HG03460 (cell line): ENCODE measurements around the gene EXOC4.
"Not testable (repeated sequence)": the region's sequence is repeated elsewhere in the genome, so short reads cannot be mapped to it uniquely, and the experiment has no call there.

ENCODE experiments used
- ATAC-seq: cut with Tn5 transposase; IDR thresholded peaks from one replicate; pipeline ENCODE4 v1.9.1; 2021; ENCODE audit not compliant: unreplicated experiment

Gene EXOC4

DNA sequence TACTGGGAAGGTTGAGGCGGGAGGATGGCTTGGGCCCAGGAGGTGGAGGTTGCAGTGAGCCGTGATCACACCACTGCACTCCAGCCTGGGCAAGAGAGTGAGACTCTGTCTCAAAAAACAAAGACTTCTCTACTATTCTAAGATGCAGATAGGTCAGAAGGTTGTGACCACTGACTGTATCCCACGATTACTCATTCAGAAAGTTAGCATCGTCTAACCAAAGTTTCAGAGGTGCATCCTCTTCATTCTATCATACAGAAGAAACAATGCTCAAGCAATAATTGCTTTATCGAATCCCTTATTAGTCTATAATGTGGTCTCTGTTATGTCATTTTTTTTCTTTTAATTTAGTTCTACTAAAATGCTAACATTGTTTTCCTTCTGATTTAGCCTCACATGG, 525.6 kb downstream of the EXOC4 start:
- peak; percentile 98 for ATAC-seq

DNA sequence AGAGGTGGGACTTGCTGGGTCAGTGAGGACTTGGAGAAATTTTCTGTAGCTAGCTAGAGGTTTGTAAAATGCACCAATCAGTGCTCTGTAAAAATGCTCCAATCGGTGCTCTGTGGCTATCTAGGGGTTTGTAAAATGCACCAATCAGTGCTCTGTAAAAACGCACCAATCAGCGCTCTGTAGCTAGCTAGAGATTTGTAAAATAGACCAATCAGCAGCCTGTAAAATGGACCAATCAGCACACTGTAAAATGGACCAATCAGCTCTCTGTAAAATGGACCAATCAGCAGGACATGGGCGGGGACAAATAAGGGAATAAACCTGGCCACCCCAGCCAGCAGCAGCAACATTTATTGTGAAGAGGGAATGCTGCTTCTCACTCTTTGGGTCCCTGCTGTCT, 526.7 kb downstream of the EXOC4 start:
- not testable (repeated sequence) for ATAC-seq

DNA sequence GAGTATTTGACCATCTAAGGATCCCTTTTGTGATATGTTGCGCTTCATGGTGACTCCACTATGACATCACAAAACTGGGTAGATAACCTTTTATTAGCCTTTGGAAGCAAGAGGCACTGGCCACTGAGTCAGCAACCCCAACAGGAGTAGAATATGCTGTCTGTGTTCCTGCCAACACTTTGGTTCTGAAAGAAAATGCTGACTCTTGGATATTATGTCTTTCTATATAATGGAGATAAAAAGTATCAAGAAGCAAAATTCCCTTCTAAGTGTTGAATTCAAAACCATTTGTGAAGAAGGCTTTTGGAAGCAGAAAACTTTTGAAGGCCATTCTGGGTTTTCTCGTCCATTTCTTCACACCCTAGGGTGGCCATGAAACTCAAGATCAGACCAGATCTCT, 528.0 kb downstream of the EXOC4 start:
- ATAC-seq, result no peak

DNA sequence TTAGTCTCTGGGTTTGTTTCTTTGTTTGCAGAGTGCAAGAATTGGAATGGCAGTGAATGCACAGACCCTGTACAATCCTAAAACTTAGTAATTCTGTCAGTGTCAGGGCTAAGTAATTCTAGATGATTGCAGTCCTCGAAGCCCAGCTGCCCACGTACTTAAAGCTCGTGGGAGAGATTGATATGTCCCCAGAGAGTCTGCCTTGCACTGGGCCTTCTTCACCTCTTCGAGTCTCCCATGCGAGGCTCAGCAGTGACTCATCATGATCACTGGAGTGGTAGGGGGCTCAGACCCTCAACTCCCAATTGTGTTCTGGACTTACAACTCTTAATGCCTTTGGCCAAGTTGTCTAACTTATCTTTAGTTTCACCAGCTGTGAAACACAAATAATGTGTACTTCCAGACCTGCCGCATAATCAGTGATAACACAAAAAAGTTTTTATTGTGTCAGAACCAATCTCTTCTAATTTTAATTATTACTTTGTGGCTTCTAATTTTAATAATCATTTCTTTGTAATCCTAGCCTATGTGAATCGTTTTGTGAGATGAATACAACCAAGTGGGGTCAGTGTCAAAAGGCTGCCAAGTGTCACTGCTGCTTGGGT, 528.7 kb downstream of the EXOC4 start:
- ATAC-seq, result no peak

DNA sequence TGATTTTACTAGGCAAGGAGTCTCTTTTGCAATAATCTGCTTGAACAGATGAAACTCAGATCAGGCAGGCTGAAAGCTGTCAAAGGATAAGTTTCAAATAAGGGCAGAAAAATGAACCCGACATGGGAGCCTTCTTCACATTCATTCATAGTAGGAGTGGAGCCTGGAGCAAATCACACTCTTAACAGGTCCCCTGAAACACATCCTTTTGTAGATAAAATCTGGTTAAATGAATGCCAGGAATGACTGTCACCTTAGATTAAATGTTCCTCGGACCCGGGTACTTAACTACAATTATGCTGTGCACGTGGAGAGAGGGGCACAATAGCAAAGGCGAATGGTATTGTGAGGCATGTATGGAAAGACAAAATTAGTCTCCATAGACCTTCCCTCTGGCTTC, 529.6 kb downstream of the EXOC4 start:
- no peak for ATAC-seq

DNA sequence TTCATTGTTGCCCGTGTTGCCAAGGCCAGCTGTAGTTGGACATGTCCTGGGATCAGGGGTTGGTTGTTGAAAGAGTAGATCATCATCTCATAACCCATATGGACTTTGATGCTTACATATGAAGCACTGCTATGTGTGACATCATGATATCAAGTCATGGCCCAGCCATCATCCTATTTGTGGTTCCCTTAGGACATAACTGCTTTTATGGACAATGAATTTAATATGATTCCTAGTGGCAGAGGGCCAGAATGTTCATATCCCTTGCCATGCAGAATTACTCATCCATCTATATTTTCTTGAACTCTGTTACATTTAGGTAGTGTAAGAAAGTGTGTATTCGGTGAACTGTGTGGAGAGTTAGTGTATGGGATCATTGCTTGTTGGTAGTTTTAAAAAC, 530.4 kb downstream of the EXOC4 start:
- no peak for ATAC-seq

DNA sequence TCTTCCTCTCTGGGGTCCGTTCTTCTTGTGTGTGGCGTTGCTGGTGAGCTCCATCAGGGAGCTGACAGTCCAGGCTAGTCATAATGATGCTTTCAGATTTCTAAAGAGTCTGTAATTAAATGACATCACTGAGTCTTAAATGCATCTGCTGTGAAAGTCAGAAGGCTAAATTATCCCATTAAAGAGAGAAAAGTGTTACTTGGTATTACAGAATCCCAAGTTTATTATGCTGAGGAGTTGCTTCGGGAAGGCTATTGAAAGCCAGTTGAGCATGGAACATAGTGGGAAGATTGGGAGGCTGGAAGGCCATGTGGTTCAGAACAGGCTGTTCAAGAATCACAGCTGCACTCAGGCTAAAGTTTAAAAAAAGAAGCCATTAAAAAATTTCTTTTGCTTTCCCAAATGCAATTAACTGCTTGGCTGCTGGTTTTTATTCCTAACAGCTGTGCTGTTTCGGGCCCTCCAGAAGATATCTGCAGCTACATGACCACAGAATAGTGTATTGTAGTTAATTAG, 531.7 kb downstream of the EXOC4 start:
- ATAC-seq, result no peak

DNA sequence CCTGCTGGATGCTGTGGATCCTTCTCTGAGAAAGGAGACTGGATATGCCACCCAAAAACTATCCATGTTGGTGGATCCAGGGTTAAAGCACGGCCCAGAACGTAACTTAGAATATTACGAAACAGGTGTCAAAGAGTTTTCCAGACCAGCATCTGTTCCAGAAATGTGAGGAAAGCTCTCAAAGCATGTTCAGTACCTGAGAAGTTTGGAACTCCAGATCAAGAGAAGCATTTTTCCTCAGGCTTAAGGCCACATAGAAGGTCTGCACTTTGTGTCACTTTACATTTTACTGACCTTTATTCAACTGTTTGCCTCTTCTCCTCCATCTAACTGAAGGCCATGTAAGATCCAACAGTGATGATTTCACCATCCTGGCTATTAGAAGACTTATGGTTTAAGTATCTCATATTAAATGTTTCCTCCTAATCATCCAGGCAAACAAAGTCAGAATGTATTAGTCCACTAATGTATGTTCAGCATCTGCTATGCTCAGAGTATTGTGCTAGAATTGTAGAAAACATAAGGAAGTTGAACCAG, 533.6 kb downstream of the EXOC4 start:
- ATAC-seq, result no peak

DNA sequence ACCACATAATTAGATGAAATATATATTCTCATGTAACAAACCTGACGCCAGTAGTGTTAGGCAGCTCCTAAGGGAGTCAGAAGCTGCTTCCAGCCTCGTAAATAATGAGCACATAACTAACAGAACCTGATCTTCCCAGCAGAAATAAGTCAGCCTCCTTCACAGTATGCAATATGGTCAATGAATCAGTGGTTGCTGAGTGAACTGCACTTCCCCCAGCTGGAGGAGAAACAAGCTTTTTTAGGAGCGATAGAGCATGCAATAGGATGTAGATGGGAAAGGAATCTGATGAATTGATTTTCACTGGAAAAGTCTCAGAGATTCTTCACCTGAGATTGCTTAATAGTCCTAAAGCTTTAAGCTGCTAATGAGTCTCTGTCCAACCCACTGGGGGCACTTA, 537.1 kb downstream of the EXOC4 start:
- ATAC-seq, result no peak

DNA sequence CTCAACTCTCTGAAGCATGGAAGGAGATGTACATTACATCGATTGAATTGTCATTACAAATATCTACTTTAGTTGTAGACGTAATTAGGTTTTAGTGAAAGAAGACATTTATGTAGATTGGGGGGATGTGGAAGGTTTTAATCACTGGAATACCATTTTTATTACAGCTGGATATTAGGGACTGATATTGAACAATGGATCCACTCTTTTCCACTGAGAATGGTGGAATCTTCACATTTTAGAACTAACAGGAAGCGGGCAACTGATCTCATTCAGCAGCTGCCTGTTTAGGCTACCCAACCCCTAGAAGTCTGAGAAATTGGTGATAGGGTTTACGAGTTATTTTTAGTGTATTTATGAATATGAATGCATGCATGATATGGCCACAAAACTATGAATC, 538.0 kb downstream of the EXOC4 start:
- ATAC-seq, result no peak

DNA sequence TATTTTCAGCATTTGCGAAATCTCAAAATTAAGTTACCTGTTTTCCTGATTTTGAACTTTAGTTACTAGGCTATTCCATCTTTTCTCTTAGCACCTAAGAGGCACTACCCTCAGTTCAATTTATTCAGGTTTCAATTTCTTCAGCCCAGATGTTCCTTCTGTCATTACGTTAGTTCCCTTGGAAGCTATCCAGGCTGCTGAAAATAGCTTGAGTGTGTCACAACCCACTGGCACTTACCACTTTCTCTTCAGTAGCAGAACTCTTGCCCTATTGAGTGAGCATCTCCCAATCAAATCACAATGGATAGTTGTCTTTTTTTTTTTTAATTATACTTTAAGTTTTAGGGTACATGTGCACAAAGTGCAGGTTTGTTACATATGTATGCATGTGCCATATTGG, 541.6 kb downstream of the EXOC4 start:
- ATAC-seq, result no peak

DNA sequence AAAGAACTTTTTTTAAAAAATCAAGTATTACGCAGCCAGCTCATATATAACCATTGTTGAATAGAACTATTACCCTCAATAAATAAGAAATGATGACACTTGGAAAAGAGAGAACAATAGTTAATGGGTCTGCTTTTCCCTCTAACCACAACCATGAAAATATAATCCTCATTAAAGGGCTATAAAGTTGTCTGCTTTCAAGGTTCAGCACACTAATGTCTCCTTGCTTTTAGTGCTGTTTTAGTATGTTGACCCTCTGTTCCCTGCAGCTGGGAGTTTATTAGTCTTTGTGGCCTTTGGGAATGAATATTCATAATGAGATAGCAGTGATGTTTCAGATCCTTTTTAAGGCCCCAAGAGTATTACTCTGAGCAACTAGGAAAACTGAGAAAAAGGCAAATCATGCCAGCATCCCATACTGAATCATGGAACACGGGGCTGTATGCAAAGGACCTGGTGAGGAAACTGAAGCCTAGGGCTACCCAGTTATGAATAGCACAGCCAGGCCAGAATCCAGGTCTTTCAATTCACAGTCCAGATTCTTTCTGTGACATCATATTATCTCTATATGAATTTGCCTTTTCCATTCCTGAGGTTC, 542.3 kb downstream of the EXOC4 start:
- no peak for ATAC-seq

DNA sequence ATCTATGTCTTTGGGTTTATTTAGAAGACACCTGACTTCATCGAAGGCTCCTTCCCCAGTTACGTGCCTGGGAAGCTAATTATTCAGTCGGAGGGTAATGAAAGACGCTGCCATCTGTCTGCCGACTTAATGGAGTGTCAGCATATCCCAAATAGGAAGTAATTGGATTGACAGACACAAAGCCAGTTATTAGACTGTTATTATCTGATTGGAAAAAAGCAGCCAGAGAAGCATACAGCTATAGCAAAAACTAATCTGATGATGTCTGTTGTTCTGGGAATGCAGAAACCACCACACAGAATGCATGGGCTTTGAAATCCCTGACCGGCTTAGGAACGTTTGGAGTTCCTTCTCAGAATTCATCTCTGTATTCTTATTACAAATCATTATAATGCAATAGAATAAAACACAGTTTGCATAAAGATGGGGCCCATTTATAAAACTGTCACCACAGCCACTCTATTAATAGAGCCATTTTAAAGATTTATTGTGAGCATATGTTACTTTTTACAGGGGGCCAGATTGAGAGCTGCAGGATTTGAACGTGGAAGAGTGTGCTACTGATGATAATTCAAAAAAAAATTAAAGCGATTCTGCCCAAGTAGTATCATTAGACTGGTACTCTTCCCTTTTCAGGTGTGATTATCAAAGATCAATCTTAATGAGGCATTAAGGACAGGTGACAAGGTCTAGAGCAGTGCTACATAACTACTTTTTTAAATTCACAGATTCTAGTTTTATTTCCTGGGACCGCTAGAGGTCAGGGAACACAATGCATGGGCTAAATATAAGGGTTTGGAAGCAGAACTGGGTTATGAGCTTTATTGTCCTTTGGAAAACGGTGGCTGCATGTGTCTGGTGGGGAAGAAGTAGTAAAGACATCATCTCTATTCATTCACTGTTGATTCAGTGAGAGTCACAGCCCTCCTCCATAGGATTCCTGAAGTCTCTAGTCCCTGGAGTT, 544.2 kb downstream of the EXOC4 start:
- no peak for ATAC-seq

DNA sequence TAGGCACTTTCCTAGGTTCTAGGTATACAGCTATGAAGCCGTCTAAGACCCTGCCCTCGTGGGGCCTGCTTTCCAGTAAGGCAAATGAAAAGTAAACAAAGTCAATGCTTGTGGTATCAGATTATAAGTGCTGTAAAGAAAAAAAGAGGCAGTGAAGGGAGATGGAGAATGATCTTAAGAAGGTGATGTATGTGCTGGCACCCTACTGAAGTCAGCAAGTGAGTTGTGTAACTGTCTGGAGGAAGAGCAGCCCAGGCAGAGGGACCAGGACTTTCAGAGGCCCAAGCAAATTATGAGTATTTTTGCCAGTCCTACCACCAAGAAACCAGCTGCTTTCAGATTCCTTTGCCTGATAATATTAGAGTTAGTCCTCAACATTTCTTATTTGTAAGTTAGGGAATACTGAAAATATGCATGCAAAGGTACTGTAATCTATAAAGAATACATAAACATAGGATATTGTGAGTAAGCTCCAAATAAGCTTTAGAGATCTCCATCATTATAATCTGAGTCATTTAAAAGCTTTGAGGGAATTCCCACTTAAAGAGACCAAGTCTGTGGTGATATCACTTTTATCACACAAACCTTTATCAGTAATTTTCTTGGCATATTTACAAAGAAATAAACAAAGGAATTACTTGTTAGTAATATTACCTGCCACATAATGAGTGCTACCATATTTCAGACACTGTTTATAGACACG, 545.1 kb downstream of the EXOC4 start:
- no peak for ATAC-seq

DNA sequence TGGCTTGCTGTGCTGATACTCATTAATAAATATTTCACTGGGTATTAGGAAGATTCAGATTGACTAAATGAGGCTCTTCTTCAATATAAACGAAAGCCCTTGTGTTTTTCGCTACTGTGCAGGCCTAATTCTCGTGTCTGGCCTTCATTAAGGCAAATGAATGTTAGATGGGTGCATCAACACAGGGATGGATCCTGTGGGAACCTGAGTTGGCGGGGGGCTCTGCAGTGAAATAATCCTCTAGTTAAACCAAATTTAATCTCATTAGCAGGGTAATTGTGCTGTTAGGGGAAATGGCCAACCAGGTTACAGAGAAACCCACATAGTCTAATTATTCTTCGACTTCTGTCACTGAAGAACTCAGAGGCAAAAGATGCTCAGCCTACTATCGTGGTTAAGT, 548.5 kb downstream of the EXOC4 start:
- ATAC-seq, result no peak

DNA sequence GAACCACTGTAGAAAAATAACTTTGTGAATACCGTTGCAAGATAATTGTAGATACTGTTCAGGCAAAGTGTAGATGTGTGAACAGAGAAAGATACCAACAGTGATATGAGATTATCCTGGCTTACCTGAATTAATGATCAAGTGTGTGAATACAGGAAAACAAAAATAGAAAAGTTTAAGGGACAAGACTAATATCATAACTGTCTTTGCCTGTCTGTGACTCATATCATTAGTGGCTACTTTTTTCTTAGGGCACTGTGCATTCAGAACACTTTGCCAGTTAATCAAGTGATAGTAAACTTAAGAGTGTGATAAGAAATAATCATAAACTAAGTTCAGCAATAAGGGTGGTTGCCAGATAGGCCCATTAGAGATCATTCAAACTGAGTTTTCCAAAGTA, 551.2 kb downstream of the EXOC4 start:
- no peak for ATAC-seq

DNA sequence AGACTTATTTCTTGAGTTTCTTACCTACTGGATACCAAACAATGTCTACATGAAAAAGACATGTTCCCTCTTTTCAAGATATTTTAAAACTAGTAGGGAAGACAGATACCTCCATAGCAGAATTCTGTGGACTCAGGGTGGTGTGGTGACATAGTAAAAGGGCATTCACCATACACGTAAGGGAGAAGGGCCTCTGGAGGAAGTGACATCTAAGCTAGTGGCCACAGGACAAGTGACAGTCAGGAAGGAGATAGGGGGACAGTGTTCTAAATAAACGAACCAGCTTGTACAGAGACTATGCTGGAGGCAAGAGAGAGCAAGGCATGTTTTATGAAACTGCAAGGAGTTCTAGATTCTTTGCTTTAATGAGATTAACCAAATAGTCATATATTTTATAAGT, 552.5 kb downstream of the EXOC4 start:
- ATAC-seq, result no peak

DNA sequence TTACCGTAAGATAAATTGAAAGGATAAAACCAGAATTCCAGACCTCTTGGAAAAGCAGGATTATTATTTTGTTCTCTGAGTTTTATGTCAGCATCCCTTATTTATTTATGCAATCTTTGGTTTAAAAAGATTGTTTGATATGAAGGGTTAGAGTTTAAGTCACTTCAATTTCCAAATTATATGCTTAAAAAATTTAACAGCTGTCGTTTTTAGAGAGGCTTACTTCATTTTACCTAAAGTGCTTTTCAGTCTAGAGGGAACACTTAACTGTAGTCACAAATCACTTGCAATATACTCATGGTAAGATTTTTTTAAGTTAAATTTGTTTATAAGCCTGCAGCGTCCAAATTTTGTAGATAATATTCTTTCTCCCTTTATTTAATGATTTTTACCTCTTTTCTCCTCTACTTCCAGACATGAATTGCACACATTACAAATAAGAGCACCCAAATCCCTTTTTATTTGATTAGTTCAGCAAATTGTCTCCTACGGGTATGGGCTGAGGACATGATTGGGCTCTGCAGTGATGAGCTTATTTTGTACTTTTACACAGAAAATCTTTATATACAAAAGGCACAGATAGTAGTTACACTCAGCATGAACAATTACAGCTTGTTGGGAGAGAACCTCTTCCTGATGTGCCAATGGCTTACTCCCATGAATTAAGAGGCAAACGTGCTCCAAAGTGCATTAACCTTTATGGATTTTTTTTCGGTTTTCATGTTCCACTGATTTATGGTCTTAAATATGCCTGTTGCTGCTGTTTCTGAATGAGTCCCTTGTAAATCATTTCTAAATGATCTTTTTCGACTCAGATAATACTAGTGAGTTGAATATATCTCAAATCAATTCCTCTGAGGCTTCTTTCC, 555.0 kb downstream of the EXOC4 start:
- no peak for ATAC-seq

DNA sequence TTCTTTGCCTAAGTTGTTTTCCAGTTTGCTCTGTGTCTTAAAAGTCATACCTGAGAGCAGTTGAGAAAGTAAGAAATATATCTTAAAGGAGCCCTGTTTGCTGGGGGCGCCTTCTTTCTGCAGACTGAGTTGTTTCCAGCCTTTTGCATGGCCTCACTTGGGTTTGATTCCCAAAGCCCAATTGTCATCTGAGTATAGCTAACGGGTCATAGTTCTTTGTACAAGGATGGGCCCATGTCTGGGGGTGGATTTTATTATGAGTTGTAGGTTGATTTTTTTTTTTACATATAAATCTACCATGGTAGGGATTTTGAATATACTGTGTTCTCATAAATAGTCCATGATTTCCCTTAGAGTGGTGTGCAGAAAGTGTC, 555.6 kb downstream of the EXOC4 start:
- no peak for ATAC-seq

DNA sequence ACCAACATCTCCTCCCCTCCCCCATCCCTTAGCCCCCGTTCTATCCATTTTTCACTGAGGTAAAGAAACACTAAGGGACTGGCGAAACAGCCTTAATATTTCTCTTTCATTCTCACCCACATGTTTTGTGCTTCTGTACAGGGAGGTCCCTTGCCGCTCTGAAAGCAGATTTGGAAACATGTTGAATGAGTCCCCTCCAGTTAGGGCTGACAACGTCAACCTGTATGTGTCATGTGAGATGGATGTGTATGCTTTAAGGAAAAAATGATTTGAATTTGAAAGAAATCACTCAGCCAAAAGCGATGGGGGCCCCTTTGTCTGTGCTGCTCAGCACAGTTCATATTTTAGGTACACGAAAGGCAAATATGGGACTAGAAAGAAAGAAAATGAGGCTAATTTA, 560.0 kb downstream of the EXOC4 start:
- no peak for ATAC-seq
